HCT116 (cell line): ENCODE results near the gene LHX2. TPM values are rescaled to one million over a fixed set of nuclear protein-coding genes. Genes with fewer than 3 reads are reported as not detected.

Source experiments
- ATAC-seq: fragments of 200-7000 bp; cut with Tn5 transposase; 2 replicates; pipeline ENCODE4 v1.9.1; 2020; ENCODE audit warnings: mild to moderate bottlenecking, moderate library complexity
- BruUV-seq: library from RNA; stranded (reverse); fragments of 400-500 nt; replicated peaks from 2 replicates; lab custom pipeline; 2021; lab: Mats Ljungman, UMichigan
- CTCF ChIA-PET: fragments of 300-600 bp; sonication (Branson Sonifier 250); formaldehyde crosslinking; loops from one replicate; lab custom pipeline; 2021; ENCODE audit warnings: antibody characterized with exemption; lab: Charles Lee
- POLR2A ChIA-PET: fragments of 300-600, 350-600 bp; sonication (Branson Sonifier 250); formaldehyde crosslinking; loops from one replicate; lab custom pipeline; 2021; ENCODE audit warnings: antibody characterized with exemption; lab: Charles Lee
- RAD21 ChIA-PET, 2 experiments: fragments of 300-600 bp; sonication (Branson Sonifier 250); formaldehyde crosslinking; loops; one replicate each; lab custom pipeline; 2023; ENCODE audit warnings: low total read pairs in 2 of 2; ENCODE audit not compliant: uncharacterized antibody in 2 of 2, unreplicated experiment in 2 of 2, low non-redundant PET in 1 of 2; lab: Charles Lee
- DNase-seq: peaks from one replicate; pipeline ENCODE4 v3.0.0-alpha.2; 2010; ENCODE audit warnings: low read depth, low spot score
- H2AFZ ChIP-seq: fragments of 200-600 bp; shearing (Covaris generic), sonication (generic); 2 replicates; pipeline ENCODE4 v1.6.1; 2017; ENCODE audit warnings: low read depth, mixed run types, mixed read lengths, antibody characterized with exemption, low read length; ENCODE audit not compliant: poor library complexity, severe bottlenecking
- H3K27ac ChIP-seq: 2 replicates; pipeline ENCODE4 v1.5.1; 2012; ENCODE audit warnings: low read depth, low read length
- H3K27me3 ChIP-seq: fragments of 200-600 bp; sonication (generic); 2 replicates; pipeline ENCODE4 v1.6.1; 2016; ENCODE audit warnings: mixed run types, low read length, mixed read lengths; ENCODE audit not compliant: insufficient read depth
- H3K36me3 ChIP-seq, 2 experiments: fragments of 200-500 bp in 1 of 2; fragments of 200-600 bp in 1 of 2; sonication (Bioruptor generic) in 1 of 2; sonication (generic) in 1 of 2; 2 replicates each; pipeline versions ENCODE4 v1.5.1 to v1.6.1; 2014 to 2016; ENCODE audit warnings: low read length in 2 of 2, inconsistent platforms in 1 of 2, mixed read lengths in 1 of 2, mixed run types in 1 of 2; ENCODE audit not compliant: insufficient read depth in 2 of 2, control insufficient read depth in 1 of 2
- H3K4me1 ChIP-seq, 2 experiments: fragments of 200-600 bp in 1 of 2; sonication (generic) in 1 of 2; 2 replicates each; pipeline versions ENCODE4 v1.5.1 to v1.6.1; 2012 to 2017; ENCODE audit warnings: low read length in 2 of 2, inconsistent platforms in 1 of 2, mild to moderate bottlenecking in 1 of 2, mixed read lengths in 1 of 2, mixed run types in 1 of 2, moderate library complexity in 1 of 2; ENCODE audit not compliant: insufficient read depth in 2 of 2, control insufficient read depth in 1 of 2
- H3K4me2 ChIP-seq: fragments of 200-600 bp; sonication (generic); 2 replicates; pipeline ENCODE4 v1.6.1; 2017; ENCODE audit warnings: mixed run types, low read length, mixed read lengths
- H3K4me3 ChIP-seq, 2 experiments: fragments of 200-600 bp in 1 of 2; sonication (generic) in 1 of 2; replicated peaks in 1 of 2; 2 replicates each; pipeline ENCODE4 v1.5.1; 2011 to 2016; ENCODE audit warnings: low read length in 2 of 2, control low read depth in 1 of 2, low read depth in 1 of 2, mild to moderate bottlenecking in 1 of 2, mixed read lengths in 1 of 2, mixed run types in 1 of 2
- H3K79me2 ChIP-seq: fragments of 200-600 bp; sonication (generic); 2 replicates; pipeline ENCODE4 v1.6.1; 2017; ENCODE audit warnings: mild to moderate bottlenecking, mixed run types, low read length, moderate library complexity, mixed read lengths; ENCODE audit not compliant: insufficient read depth
- H3K9ac ChIP-seq: fragments of 200-600 bp; sonication (generic); 2 replicates; pipeline ENCODE4 v1.6.1; 2016; ENCODE audit warnings: low read length, mixed read lengths
- H3K9me2 ChIP-seq: fragments of 200-600 bp; sonication (generic), shearing (Covaris generic); 2 replicates; pipeline ENCODE4 v1.6.1; 2017; ENCODE audit warnings: mixed run types, mild to moderate bottlenecking, moderate library complexity; ENCODE audit not compliant: insufficient read depth
- H3K9me3 ChIP-seq, 2 experiments: fragments of 200-500 bp in 1 of 2; fragments of 200-600 bp in 1 of 2; sonication (Bioruptor generic) in 1 of 2; sonication (generic) in 1 of 2; 2 replicates each; pipeline ENCODE4 v1.6.1; 2014 to 2017; ENCODE audit warnings: low read length in 2 of 2, mixed read lengths in 2 of 2, inconsistent platforms in 1 of 2, low read depth in 1 of 2, mild to moderate bottlenecking in 1 of 2, mixed run types in 1 of 2, moderate library complexity in 1 of 2; ENCODE audit not compliant: control insufficient read depth in 1 of 2, insufficient read depth in 1 of 2
- H4K20me1 ChIP-seq: fragments of 200-600 bp; sonication (generic), shearing (Covaris generic); 2 replicates; pipeline ENCODE4 v1.6.1; 2017; ENCODE audit warnings: mixed run types, mild to moderate bottlenecking, moderate library complexity; ENCODE audit not compliant: insufficient read depth
- CBX3 ChIP-seq: IDR thresholded peaks from 2 replicates; pipeline ENCODE4 v1.6.1; 2012; ENCODE audit warnings: low read depth
- EGR1 ChIP-seq: IDR thresholded peaks from 2 replicates; pipeline ENCODE4 v1.6.1; 2012; ENCODE audit warnings: low read depth
- ELF1 ChIP-seq: IDR thresholded peaks from 2 replicates; pipeline ENCODE4 v1.6.1; 2012; ENCODE audit warnings: low read depth, borderline replicate concordance
- EZH2 ChIP-seq: fragments of 200-600 bp; sonication (generic); IDR thresholded peaks from 2 replicates; pipeline ENCODE4 v1.6.1; 2017; ENCODE audit warnings: antibody characterized with exemption, mixed run types
- EZH2phosphoT487 ChIP-seq: fragments of 200-600 bp; IDR thresholded peaks from 2 replicates; pipeline ENCODE4 v1.6.1; 2018; ENCODE audit warnings: antibody characterized with exemption, borderline replicate concordance
- FOSL1 ChIP-seq: IDR thresholded peaks from 2 replicates; pipeline ENCODE4 v1.6.1; 2012; ENCODE audit warnings: low read depth
- JUND ChIP-seq: IDR thresholded peaks from 2 replicates; pipeline ENCODE4 v1.6.1; 2012
- RAD21 ChIP-seq: IDR thresholded peaks from 2 replicates; pipeline ENCODE4 v1.6.1; 2012; ENCODE audit warnings: low read depth, mild to moderate bottlenecking
- SRF ChIP-seq: IDR thresholded peaks from 2 replicates; pipeline ENCODE4 v1.6.1; 2012; ENCODE audit warnings: low read depth
- YY1 ChIP-seq: IDR thresholded peaks from 2 replicates; pipeline ENCODE4 v1.6.1; 2011; ENCODE audit warnings: low read length, low read depth, moderate library complexity, mild to moderate bottlenecking; ENCODE audit not compliant: insufficient replicate concordance; ENCODE audit errors: extremely low read depth
- ZFX ChIP-seq: fragments of 450-650 bp; IDR thresholded peaks from 2 replicates; pipeline ENCODE4 v1.6.1; 2017
- ZNF274 ChIP-seq: fragments of 200-500 bp; sonication (Bioruptor generic); IDR thresholded peaks from 2 replicates; pipeline ENCODE4 v1.6.1; 2014; ENCODE audit warnings: mild to moderate bottlenecking, low read depth, low read length, inconsistent platforms
- intact Hi-C: fragments of 100-400 bp; cut with micrococcal nuclease; formaldehyde crosslinking; loops from 2 replicates; pipeline ENCODE4 v1.10.0; 2022
- total RNA-seq: library from RNA; stranded (reverse); gene quantifications from one replicate; pipeline ENCODE4 v1.2.1, GENCODE V29; 2021; ENCODE audit not compliant: unreplicated experiment
- TF ChIP-seq, protein P1 (sequence below): IDR thresholded peaks from 2 replicates; pipeline ENCODE4 v1.6.1; 2012
- TF ChIP-seq, protein P2 (sequence below): IDR thresholded peaks from 2 replicates; pipeline ENCODE4 v1.6.1; 2012
- TF ChIP-seq, protein P3 (sequence below): IDR thresholded peaks from 2 replicates; pipeline ENCODE4 v1.6.1; 2012; ENCODE audit warnings: low read depth

LHX2 gene
- total RNA-seq, 1 experiment from 2014 or later = 10.2 TPM

- H3K36me3 ChIP-seq = no peaks in the 10 kb centered on the region
- ATAC-seq = no peak
- CTCF ChIA-PET = no interaction called here
- BruUV-seq = no TSS peak
- TF ChIP-seq CBX3 (no peak), SRF (no peak), ELF1 (no peak), FOSL1 (no peak), YY1 (no peak), ZFX (no peak), EZH2 (no peak), JUND (no peak)
- TF ChIP-seq, protein P1, sequence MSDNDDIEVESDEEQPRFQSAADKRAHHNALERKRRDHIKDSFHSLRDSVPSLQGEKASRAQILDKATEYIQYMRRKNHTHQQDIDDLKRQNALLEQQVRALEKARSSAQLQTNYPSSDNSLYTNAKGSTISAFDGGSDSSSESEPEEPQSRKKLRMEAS = no peak
- TF ChIP-seq, protein P2, sequence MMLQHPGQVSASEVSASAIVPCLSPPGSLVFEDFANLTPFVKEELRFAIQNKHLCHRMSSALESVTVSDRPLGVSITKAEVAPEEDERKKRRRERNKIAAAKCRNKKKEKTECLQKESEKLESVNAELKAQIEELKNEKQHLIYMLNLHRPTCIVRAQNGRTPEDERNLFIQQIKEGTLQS = no peak
- TF ChIP-seq, all 23 proteins: peak for 0
- peaks cover 38% of the 10 kb centered on the region for H3K27me3 ChIP-seq
- ChIA-PET RAD21 (no interaction called here), POLR2A (no interaction called here)
- no peak overlapping the region for H3K4me2 ChIP-seq
- H4K20me1 ChIP-seq = no peaks in the 10 kb centered on the region
- no peak overlapping the region for H3K9ac ChIP-seq
- no peaks in the 10 kb centered on the region for H3K9me3 ChIP-seq
- no peak overlapping the region for H2AFZ ChIP-seq
- no peak for DNase-seq
- no peaks in the 10 kb centered on the region for H3K9me2 ChIP-seq
- H3K4me1 ChIP-seq = peaks cover 4 to 45% of the 10 kb centered on the region in 2 experiments; a peak in 3 of 4 replicates
- no peak overlapping the region for H3K4me3 ChIP-seq
- intact Hi-C loops = no loop called here
- H3K27ac ChIP-seq = no peak overlapping the region
- no peaks in the 10 kb centered on the region for H3K79me2 ChIP-seq
Measured at GRCh38 chr9:124010303-124010664, 1.3 kb upstream of the LHX2 start.

DNA sequence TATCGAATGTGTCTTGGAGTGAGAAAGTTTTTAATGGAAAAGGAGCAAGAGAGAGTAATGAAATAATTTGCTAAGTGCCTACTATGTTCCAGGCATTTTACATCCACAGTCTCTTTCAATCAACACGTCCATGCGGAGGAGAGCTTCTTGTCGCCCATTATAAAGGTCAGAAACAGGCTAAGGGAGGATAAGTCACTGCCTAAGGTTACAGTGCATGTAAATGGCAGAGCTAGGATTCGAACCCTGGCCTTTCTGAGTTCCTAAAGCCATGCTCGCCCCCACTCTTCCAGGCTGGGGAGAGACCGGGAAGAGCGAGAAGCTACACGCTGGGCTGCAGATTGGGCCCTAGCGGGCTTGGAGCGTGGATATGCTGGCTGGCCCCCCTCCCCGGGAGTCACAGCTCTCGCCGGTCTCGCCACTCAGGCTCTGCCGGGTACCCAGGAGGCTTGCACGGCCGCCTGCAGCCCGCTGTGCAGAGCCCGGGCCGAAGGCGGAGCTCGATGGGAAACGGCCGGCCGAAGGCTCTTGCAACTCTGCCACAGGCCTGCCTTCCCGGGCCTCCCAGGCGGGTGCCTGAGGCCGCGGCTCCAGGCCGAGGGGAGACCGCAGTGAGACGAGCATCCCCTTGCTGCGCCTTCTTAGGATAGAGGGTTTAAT is 775 bp upstream of the LHX2 start:
- no peak for DNase-seq
- Histone ChIP-seq H4K20me1 (no peaks in the 10 kb centered on the region), H2AFZ (no peak overlapping the region), H3K79me2 (no peaks in the 10 kb centered on the region), H3K36me3 (no peaks in the 10 kb centered on the region), H3K4me2 (peak overlapping the region; percentile 95; the same call in 1 of the 2 replicates), H3K4me3 (no peak overlapping the region), H3K27me3 (peaks cover 33% of the 10 kb centered on the region), H3K9me2 (no peaks in the 10 kb centered on the region), H3K4me1 (peaks cover 4 to 45% of the 10 kb centered on the region in 2 experiments; a peak in 3 of 4 replicates), H3K27ac (no peak overlapping the region), H3K9ac (no peak overlapping the region), H3K9me3 (no peaks in the 10 kb centered on the region)
- ChIA-PET RAD21 (no interaction called here), CTCF (no interaction called here), POLR2A (no interaction called here)
- intact Hi-C loops = no loop called here
- no TSS peak for BruUV-seq
- no peak for ATAC-seq
- TF ChIP-seq, protein P3, sequence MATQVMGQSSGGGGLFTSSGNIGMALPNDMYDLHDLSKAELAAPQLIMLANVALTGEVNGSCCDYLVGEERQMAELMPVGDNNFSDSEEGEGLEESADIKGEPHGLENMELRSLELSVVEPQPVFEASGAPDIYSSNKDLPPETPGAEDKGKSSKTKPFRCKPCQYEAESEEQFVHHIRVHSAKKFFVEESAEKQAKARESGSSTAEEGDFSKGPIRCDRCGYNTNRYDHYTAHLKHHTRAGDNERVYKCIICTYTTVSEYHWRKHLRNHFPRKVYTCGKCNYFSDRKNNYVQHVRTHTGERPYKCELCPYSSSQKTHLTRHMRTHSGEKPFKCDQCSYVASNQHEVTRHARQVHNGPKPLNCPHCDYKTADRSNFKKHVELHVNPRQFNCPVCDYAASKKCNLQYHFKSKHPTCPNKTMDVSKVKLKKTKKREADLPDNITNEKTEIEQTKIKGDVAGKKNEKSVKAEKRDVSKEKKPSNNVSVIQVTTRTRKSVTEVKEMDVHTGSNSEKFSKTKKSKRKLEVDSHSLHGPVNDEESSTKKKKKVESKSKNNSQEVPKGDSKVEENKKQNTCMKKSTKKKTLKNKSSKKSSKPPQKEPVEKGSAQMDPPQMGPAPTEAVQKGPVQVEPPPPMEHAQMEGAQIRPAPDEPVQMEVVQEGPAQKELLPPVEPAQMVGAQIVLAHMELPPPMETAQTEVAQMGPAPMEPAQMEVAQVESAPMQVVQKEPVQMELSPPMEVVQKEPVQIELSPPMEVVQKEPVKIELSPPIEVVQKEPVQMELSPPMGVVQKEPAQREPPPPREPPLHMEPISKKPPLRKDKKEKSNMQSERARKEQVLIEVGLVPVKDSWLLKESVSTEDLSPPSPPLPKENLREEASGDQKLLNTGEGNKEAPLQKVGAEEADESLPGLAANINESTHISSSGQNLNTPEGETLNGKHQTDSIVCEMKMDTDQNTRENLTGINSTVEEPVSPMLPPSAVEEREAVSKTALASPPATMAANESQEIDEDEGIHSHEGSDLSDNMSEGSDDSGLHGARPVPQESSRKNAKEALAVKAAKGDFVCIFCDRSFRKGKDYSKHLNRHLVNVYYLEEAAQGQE = no peak
- TF ChIP-seq ZNF274 (no peak), RAD21 (no peak), EZH2phosphoT487 (no peak), EGR1 (no peak)
